ENCODE results near the gene PLA2G4D.

PLA2G4D gene

GRCh38 chr15:42079401-42079908, 14.9 kb downstream of the PLA2G4D start:
- no peak overlapping the region for H3K4me3 ChIP-seq (ENCODE audit: control insufficient read depth, low read depth, low read length)
- no peak for TF ChIP-seq CTCF (IDR thresholded peaks at IDR 0.05; ENCODE audit: control insufficient read depth, insufficient read depth, low read depth, low read length, missing control alignments)
- DNase-seq (ENCODE audit: low read depth): no peak

- DNase-seq (ENCODE audit: low read depth): no peak
- TF ChIP-seq CTCF (IDR thresholded peaks at IDR 0.05; ENCODE audit: control insufficient read depth, insufficient read depth, low read depth, low read length, missing control alignments): no peak
- no peak overlapping the region for H3K4me3 ChIP-seq (ENCODE audit: control insufficient read depth, low read depth, low read length)
These were observed 15.5 kb downstream of the PLA2G4D start for GRCh38 chr15:42078903-42079302.

GRCh38 chr15:42077689-42078088, 16.7 kb downstream of the PLA2G4D start:
- DNase-seq (ENCODE audit: low read depth): no peak
- no peak for TF ChIP-seq CTCF (IDR thresholded peaks at IDR 0.05; ENCODE audit: control insufficient read depth, insufficient read depth, low read depth, low read length, missing control alignments)
- no peak overlapping the region for H3K4me3 ChIP-seq (ENCODE audit: control insufficient read depth, low read depth, low read length)

GRCh38 chr15:42073418-42073817, 20.9 kb downstream of the PLA2G4D start:
- no peak for TF ChIP-seq CTCF (IDR thresholded peaks at IDR 0.05; ENCODE audit: control insufficient read depth, insufficient read depth, low read depth, low read length, missing control alignments)
- no peak for DNase-seq (ENCODE audit: low read depth)
- no peak overlapping the region for H3K4me3 ChIP-seq (ENCODE audit: control insufficient read depth, low read depth, low read length)

- H3K4me3 ChIP-seq (ENCODE audit: control insufficient read depth, low read depth, low read length): no peak overlapping the region
- DNase-seq (ENCODE audit: low read depth): no peak
- no peak for TF ChIP-seq CTCF (IDR thresholded peaks at IDR 0.05; ENCODE audit: control insufficient read depth, insufficient read depth, low read depth, low read length, missing control alignments)
These were observed 22.1 kb downstream of the PLA2G4D start for GRCh38 chr15:42072141-42072685.

- no peak for DNase-seq (ENCODE audit: low read depth)
- no peak for TF ChIP-seq CTCF (IDR thresholded peaks at IDR 0.05; ENCODE audit: control insufficient read depth, insufficient read depth, low read depth, low read length, missing control alignments)
- H3K4me3 ChIP-seq (ENCODE audit: control insufficient read depth, low read depth, low read length): no peak overlapping the region
These were observed 22.6 kb downstream of the PLA2G4D start for GRCh38 chr15:42071717-42072116.

GRCh38 chr15:42070976-42071350, 23.4 kb downstream of the PLA2G4D start:
- no peak for DNase-seq (ENCODE audit: low read depth)
- H3K4me3 ChIP-seq (ENCODE audit: control insufficient read depth, low read depth, low read length): no peak overlapping the region
- TF ChIP-seq CTCF (IDR thresholded peaks at IDR 0.05; ENCODE audit: control insufficient read depth, insufficient read depth, low read depth, low read length, missing control alignments): no peak
